OCI-LY7 (cell line): ENCODE results near the gene SIM1. TPM values are rescaled to one million over a fixed set of nuclear protein-coding genes. Genes with fewer than 3 reads are reported as not detected.

Source experiments
- BruUV-seq: library from RNA; stranded (reverse); fragments of 400-500 nt; replicated peaks from 2 replicates; lab custom pipeline; 2021; lab: Mats Ljungman, UMichigan
- CTCF ChIA-PET: fragments of 300-600 bp; sonication (Branson Sonifier 250); formaldehyde crosslinking; loops from one replicate; lab custom pipeline; 2022; ENCODE audit warnings: antibody characterized with exemption; ENCODE audit not compliant: unreplicated experiment; lab: Charles Lee
- POLR2A ChIA-PET: fragments of 300-600 bp; sonication (Branson Sonifier 250); formaldehyde crosslinking; loops from one replicate; lab custom pipeline; 2022; ENCODE audit warnings: antibody characterized with exemption; lab: Charles Lee
- DNase-seq: peaks from one replicate; pipeline ENCODE4 v3.0.0-alpha.2; 2015; ENCODE audit warnings: low spot score
- H2AFZ ChIP-seq: fragments of 200-600 bp; sonication (generic), shearing (Covaris generic); 2 replicates; pipeline ENCODE4 v1.6.1; 2014; ENCODE audit warnings: mild to moderate bottlenecking, antibody characterized with exemption, low read length, moderate library complexity
- H3K27ac ChIP-seq: fragments of 200-600 bp; sonication (generic); 2 replicates; pipeline ENCODE4 v1.5.1; 2014; ENCODE audit warnings: mixed run types, low read depth, mild to moderate bottlenecking, moderate library complexity, low read length, inconsistent platforms; ENCODE audit not compliant: poor library complexity, severe bottlenecking
- H3K36me3 ChIP-seq: fragments of 200-600 bp; sonication (generic); 2 replicates; pipeline ENCODE4 v1.6.1; 2014; ENCODE audit warnings: mild to moderate bottlenecking, antibody characterized with exemption, low read length, moderate library complexity, mixed read lengths; ENCODE audit not compliant: insufficient read depth
- H3K4me1 ChIP-seq: fragments of 200-600 bp; sonication (generic); 2 replicates; pipeline ENCODE4 v1.5.1; 2014; ENCODE audit warnings: mild to moderate bottlenecking, low read length; ENCODE audit not compliant: insufficient read depth, poor library complexity, severe bottlenecking
- H3K4me2 ChIP-seq: fragments of 200-600 bp; sonication (generic); 2 replicates; pipeline ENCODE4 v1.6.1; 2014; ENCODE audit warnings: mild to moderate bottlenecking, low read length
- H3K4me3 ChIP-seq: fragments of 200-600 bp; sonication (generic); 2 replicates; pipeline ENCODE4 v1.5.1; 2014; ENCODE audit warnings: mild to moderate bottlenecking, low read depth, low read length; ENCODE audit not compliant: poor library complexity, severe bottlenecking
- H3K79me2 ChIP-seq: fragments of 200-600 bp; sonication (generic); 2 replicates; pipeline ENCODE4 v1.6.1; 2016; ENCODE audit warnings: low read depth, mild to moderate bottlenecking, low read length, moderate library complexity, mixed read lengths; ENCODE audit not compliant: insufficient read depth
- H3K9me2 ChIP-seq: fragments of 200-600 bp; sonication (generic); 2 replicates; pipeline ENCODE4 v1.6.1; 2016; ENCODE audit warnings: mild to moderate bottlenecking, low read length, mixed read lengths; ENCODE audit not compliant: insufficient read depth
- H3K9me3 ChIP-seq: fragments of 200-600 bp; sonication (generic); 2 replicates; pipeline ENCODE4 v1.6.1; 2014; ENCODE audit warnings: mild to moderate bottlenecking, mixed run types, low read length, mixed read lengths
- H4K20me1 ChIP-seq: fragments of 200-600 bp; sonication (generic); 2 replicates; pipeline ENCODE4 v1.6.1; 2014; ENCODE audit warnings: mild to moderate bottlenecking, antibody characterized with exemption, low read length, moderate library complexity, mixed read lengths; ENCODE audit not compliant: insufficient read depth
- EZH2phosphoT487 ChIP-seq: fragments of 200-600 bp; sonication (generic); IDR thresholded peaks from 2 replicates; pipeline ENCODE4 v1.6.1; 2018; ENCODE audit warnings: low read depth, borderline replicate concordance, mild to moderate bottlenecking, mixed run types, antibody characterized with exemption, low read length, moderate library complexity, mixed read lengths
- intact Hi-C: fragments of 100-400 bp; cut with micrococcal nuclease; formaldehyde crosslinking; loops from one replicate; pipeline ENCODE4 v1.10.0; 2022; ENCODE audit not compliant: unreplicated experiment
- total RNA-seq, 2 experiments: library from RNA; depleted of rRNA in 1 of 2; stranded (reverse); fragments of >200 nt in 1 of 2; shearing (Covaris generic) in 1 of 2; gene quantifications; 2 replicates each; pipeline ENCODE4 v1.2.3, GENCODE V29; 2014 to 2022
- TF ChIP-seq, protein P1 (sequence below): fragments of 200-600 bp; sonication (generic); conservative IDR thresholded peaks from 2 replicates; pipeline ENCODE4 v1.5.1; 2014; ENCODE audit warnings: mild to moderate bottlenecking, antibody characterized with exemption, low read length, moderate library complexity, mixed read lengths

SIM1 gene
- total RNA-seq, 2 experiments from 2014 or later, result not detected

DNA sequence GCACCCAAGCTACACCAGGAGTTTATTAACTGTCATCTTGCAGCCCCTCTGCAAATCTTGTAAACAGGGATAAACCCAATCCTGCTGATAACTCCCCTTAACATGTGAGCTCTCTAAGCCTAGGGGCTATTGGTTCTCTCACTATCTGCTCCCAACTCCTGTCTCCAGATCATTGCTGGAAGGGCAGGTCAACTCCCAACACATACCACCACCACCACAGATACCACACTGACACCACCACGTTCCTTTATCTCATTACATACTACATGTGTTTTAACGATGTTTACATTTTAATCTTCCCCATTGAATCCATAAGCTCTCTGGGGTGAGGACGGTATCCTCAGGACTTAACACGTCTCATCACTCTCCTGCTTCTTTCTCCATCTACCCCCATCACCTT is 51.8 kb downstream of the SIM1 start:
- Histone ChIP-seq H3K27ac (no peak overlapping the region), H3K36me3 (no peaks in the 10 kb centered on the region), H3K9me3 (no peaks in the 10 kb centered on the region), H3K9me2 (no peaks in the 10 kb centered on the region), H3K4me3 (no peak overlapping the region), H2AFZ (no peak overlapping the region), H3K4me2 (no peak overlapping the region), H3K4me1 (no peaks in the 10 kb centered on the region), H3K79me2 (no peaks in the 10 kb centered on the region), H4K20me1 (no peaks in the 10 kb centered on the region)
- POLR2A ChIA-PET, result no interaction called here
- CTCF ChIA-PET, result no interaction called here
- no TSS peak for BruUV-seq
- intact Hi-C loops, result no loop called here
- no peak for TF ChIP-seq EZH2phosphoT487
- TF ChIP-seq, protein P1, sequence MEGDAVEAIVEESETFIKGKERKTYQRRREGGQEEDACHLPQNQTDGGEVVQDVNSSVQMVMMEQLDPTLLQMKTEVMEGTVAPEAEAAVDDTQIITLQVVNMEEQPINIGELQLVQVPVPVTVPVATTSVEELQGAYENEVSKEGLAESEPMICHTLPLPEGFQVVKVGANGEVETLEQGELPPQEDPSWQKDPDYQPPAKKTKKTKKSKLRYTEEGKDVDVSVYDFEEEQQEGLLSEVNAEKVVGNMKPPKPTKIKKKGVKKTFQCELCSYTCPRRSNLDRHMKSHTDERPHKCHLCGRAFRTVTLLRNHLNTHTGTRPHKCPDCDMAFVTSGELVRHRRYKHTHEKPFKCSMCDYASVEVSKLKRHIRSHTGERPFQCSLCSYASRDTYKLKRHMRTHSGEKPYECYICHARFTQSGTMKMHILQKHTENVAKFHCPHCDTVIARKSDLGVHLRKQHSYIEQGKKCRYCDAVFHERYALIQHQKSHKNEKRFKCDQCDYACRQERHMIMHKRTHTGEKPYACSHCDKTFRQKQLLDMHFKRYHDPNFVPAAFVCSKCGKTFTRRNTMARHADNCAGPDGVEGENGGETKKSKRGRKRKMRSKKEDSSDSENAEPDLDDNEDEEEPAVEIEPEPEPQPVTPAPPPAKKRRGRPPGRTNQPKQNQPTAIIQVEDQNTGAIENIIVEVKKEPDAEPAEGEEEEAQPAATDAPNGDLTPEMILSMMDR, result no peak
- DNase-seq, result no peak

DNA sequence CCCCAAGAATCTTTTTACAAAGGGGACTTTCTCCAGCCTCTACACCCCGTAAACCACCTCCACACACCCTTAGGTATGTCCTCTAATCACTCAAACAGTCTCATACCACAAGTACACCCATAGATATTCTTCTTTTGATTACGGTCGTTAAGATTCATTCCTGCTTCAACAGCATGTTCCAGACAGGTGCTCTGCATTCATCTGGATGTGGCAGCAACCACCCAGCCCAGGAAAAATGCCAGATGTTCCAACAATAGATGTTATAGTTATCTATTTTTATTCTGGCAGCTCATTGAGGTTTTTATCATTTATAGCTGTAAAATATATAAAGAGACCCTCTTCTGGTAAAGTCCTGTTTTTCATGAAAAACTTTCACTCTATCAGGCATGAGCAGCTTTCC is 60.7 kb downstream of the SIM1 start:
- Histone ChIP-seq H3K4me2 (no peak overlapping the region), H3K4me1 (no peaks in the 10 kb centered on the region), H3K79me2 (no peaks in the 10 kb centered on the region), H3K4me3 (no peak overlapping the region), H2AFZ (no peak overlapping the region), H4K20me1 (no peaks in the 10 kb centered on the region), H3K27ac (no peak overlapping the region), H3K9me3 (no peaks in the 10 kb centered on the region), H3K9me2 (no peaks in the 10 kb centered on the region), H3K36me3 (no peaks in the 10 kb centered on the region)
- intact Hi-C loops, result no loop called here
- no peak for DNase-seq
- CTCF ChIA-PET, result no interaction called here
- POLR2A ChIA-PET, result interaction anchor here (0.7 kb wide), 1 partner anchor 251 kb away, joined by 4 read pairs; no protein-coding TSS in a partner anchor
- no peak for TF ChIP-seq EZH2phosphoT487
- no TSS peak for BruUV-seq

DNA sequence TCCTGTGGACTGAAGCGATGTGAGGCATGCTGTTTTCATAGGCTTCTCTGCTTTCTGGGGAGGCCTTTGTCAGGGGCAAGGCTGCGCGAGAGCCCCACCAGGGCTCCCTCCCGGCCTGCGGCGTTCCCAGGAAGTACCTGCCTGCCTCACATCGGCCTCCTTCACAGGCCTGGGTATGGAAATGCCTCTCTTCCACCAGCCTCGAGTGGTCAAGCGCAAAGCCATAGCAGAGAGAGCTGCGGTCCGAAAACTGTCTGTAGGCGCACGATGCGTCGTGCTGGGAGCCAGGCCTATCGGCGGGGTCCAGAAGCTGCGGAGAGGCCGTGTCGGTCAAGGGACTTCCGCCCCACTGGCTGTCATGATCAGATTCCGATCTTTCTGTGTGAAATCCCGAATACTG is 71.2 kb downstream of the SIM1 start:
- Histone ChIP-seq H3K27ac (no peak overlapping the region), H3K4me2 (no peak overlapping the region), H3K4me1 (no peaks in the 10 kb centered on the region), H3K4me3 (no peak overlapping the region), H3K36me3 (no peaks in the 10 kb centered on the region), H3K9me2 (no peaks in the 10 kb centered on the region), H3K79me2 (no peaks in the 10 kb centered on the region), H4K20me1 (no peaks in the 10 kb centered on the region), H2AFZ (no peak overlapping the region), H3K9me3 (no peaks in the 10 kb centered on the region)
- TF ChIP-seq EZH2phosphoT487, result no peak
- TF ChIP-seq, protein P1, result no peak
- no TSS peak for BruUV-seq
- no peak for DNase-seq
- intact Hi-C loops, result no loop called here
- CTCF ChIA-PET, result no interaction called here
- POLR2A ChIA-PET, result no interaction called here
